Measurements from ENCODE around the gene GRAP2.
"Not testable (repeated sequence)": the region's sequence is repeated elsewhere in the genome, so short reads cannot be mapped to it uniquely, and the experiment has no call there.

GRAP2 gene

DNA sequence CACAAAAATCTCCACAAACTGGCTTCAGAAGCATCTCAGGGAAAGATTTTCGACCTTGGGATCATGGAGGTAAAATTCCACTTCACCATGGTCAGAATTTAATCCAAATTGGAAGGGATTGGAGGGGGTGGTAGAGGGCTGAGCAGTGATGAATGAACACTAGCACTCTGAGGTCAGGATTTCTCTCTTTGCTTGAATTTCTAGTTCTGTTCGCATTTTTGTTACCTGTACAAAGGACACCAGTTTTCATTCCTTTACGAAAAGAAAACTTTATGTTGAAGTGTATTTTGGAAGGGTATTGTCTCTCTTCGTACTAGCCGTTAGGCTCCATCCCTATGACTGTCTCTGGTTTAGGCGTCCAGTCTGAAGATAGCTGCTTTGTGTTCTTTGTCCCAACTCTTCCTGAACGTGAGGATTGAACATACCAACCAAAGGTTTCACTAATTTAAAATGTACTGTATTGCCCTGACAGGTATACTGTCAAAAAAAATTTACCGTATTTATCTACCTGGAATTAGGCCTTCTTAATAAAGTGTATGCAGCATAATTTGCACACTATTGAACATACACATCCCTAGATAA, 772 bp downstream of the GRAP2 start:
- no peak for DNase-seq (ENCODE audit: low read depth)
- TF ChIP-seq, protein P1, sequence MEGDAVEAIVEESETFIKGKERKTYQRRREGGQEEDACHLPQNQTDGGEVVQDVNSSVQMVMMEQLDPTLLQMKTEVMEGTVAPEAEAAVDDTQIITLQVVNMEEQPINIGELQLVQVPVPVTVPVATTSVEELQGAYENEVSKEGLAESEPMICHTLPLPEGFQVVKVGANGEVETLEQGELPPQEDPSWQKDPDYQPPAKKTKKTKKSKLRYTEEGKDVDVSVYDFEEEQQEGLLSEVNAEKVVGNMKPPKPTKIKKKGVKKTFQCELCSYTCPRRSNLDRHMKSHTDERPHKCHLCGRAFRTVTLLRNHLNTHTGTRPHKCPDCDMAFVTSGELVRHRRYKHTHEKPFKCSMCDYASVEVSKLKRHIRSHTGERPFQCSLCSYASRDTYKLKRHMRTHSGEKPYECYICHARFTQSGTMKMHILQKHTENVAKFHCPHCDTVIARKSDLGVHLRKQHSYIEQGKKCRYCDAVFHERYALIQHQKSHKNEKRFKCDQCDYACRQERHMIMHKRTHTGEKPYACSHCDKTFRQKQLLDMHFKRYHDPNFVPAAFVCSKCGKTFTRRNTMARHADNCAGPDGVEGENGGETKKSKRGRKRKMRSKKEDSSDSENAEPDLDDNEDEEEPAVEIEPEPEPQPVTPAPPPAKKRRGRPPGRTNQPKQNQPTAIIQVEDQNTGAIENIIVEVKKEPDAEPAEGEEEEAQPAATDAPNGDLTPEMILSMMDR (conservative IDR thresholded peaks at IDR 0.05; ENCODE audit: low read depth, low read length) = no peak
- H3K4me3 ChIP-seq (ENCODE audit: low read depth, low read length) = no peak overlapping the region

DNA sequence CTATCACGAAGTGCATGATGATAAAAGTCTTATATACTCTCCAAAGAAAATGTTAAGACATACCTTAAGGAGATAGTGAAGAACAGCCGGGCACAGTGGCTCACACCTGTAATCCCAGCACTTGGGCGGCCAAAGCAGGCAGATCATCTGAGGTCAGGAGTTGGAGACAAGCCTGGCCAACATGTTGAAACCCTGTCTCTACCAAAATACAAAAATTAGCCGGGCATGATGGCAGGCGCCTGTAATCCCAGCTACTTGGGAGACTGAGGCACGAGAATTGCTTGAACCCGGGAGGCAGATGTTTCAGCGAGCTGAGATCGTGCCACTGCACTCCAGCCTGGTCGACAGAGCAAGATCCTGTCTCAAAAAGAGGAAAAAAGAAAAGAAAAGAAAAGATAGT, 3.1 kb downstream of the GRAP2 start:
- not testable (repeated sequence) for H3K4me3 ChIP-seq (ENCODE audit: low read depth, low read length); DNase-seq (ENCODE audit: low read depth)

DNA sequence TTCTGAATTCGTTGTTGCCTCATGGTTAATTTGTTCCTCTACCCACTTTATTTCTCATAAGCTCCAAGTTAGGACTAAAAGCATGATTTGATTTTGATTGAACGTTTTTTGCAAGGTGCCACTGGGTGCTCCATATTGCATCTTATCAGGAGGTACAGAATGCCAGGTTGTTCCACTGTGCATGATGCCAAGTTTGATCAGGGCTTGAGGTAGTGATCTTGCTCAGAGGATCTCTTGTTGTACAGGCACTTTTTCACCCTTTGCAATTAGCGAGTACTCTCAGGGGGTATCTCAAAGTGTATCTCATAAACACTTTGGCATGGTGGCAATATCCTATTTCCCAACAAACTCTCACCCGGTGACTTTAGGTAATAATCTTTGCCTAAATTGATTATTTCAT, 4.0 kb downstream of the GRAP2 start:
- DNase-seq (ENCODE audit: low read depth) = no peak
- TF ChIP-seq, protein P1 (conservative IDR thresholded peaks at IDR 0.05; ENCODE audit: low read depth, low read length) = no peak
- H3K4me3 ChIP-seq (ENCODE audit: low read depth, low read length) = no peak overlapping the region

DNA sequence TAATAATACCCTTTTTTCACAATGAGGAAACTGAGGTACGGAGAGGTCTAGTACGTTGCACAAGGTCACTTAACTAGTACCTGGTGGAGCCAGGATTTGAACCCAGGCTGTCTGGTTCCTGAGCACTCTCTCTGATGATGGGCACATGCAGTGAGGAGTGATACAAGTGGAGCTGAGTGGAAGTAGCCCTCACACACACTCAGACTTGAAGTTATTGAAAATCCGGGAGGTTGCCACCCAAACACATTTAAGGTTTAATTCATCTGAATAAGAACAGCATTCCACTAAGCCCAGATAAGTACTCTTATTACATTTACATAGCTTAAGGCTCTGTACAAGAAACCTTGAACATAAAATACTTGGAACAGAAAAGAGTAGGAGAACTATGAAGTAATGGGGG, 4.8 kb downstream of the GRAP2 start:
- no peak overlapping the region for H3K4me3 ChIP-seq (ENCODE audit: low read depth, low read length)
- no peak for DNase-seq (ENCODE audit: low read depth)
- TF ChIP-seq, protein P1 (conservative IDR thresholded peaks at IDR 0.05; ENCODE audit: low read depth, low read length) = no peak

DNA sequence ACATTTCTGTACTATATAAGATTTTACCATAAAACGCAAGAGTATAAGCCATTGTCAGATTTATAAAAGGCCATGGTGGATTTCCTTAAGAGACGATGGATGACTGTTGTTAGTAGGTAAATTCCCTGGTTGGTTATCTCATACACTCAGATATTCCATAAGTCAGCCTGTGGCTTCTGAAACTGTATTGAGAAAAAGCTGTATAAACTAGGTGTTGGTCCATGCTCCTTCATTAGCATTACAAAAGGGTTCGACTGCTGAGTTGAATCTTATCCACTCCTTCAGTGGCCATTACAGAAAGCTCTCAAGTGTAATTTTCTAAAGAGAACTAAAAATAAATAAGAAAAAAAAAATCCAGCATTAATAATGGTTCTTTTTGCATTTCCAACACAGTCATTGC, 5.3 kb downstream of the GRAP2 start:
- H3K4me3 ChIP-seq (ENCODE audit: low read depth, low read length) = no peak overlapping the region
- no peak for DNase-seq (ENCODE audit: low read depth)
- TF ChIP-seq, protein P1 (conservative IDR thresholded peaks at IDR 0.05; ENCODE audit: low read depth, low read length) = no peak

DNA sequence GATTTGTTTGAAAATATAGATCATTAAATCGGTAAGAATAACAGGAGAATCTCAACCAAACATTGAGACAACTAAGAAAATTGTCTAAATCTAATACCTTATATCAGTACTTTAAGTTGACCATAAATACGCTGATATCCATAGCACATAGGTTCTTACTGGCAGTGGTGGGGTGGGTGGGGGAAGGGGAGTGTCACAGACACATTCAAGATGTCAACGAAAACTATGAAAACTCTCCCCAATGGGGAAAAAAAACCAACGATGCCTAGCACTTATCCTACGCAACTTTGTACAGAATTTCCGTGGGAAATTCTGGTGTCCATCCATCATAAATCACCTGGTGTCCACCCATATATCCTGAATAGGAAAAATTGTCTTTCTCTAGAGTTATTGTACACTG, 6.2 kb downstream of the GRAP2 start:
- DNase-seq (ENCODE audit: low read depth) = no peak
- TF ChIP-seq, protein P1 (conservative IDR thresholded peaks at IDR 0.05; ENCODE audit: low read depth, low read length) = no peak
- H3K4me3 ChIP-seq (ENCODE audit: low read depth, low read length) = no peak overlapping the region

DNA sequence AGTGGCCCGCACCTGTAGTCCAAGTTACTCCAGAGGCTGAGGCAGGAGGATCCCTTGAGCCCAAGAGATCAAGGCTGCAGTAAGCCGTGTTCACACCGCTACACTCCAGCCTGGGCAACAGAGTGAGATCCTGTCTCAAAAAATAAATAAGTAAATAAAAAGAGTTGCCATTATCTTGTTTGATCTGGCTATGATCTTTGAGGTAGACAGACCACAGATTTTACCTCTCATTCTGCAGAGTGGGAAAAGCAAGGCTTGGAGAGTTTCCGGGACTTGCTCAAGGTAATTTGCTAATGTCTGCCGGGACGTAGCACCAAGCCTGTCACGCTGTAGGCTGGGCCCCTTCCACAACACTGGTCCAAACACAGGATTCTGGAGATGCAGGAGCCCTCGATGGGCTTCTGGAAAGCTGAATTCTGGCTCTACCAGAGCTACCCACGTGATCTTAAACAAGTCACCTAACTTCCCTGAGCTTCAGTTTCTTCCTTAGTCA, 6.8 kb downstream of the GRAP2 start:
- no peak overlapping the region for H3K4me3 ChIP-seq (ENCODE audit: low read depth, low read length)
- TF ChIP-seq, protein P1 (conservative IDR thresholded peaks at IDR 0.05; ENCODE audit: low read depth, low read length) = no peak
- no peak for DNase-seq (ENCODE audit: low read depth)

All from choroid plexus epithelial cell (primary cell).